AG09309 (cell line): ENCODE results near the gene TGM5.

Experiments
- DNase-seq: peaks from one replicate; pipeline ENCODE4 v3.0.0-alpha.2; 2010; ENCODE audit warnings: low read depth
- H3K4me3 ChIP-seq: 2 replicates; pipeline ENCODE4 v1.5.1; 2011; ENCODE audit warnings: mild to moderate bottlenecking, low read depth, low read length, moderate library complexity; ENCODE audit not compliant: control insufficient read depth
- CTCF ChIP-seq: IDR thresholded peaks from 2 replicates; pipeline ENCODE4 v1.5.1; 2011; ENCODE audit warnings: mild to moderate bottlenecking, low read depth, low read length, inconsistent platforms; ENCODE audit not compliant: insufficient read depth, control insufficient read depth; ENCODE audit errors: missing control alignments

TGM5 gene

GRCh38 chr15:43256341-43256740 lies 10.4 kb downstream of the TGM5 start:
- H3K4me3 ChIP-seq = no peak overlapping the region
- TF ChIP-seq CTCF = no peak
- no peak for DNase-seq

GRCh38 chr15:43255376-43255775 lies 11.4 kb downstream of the TGM5 start:
- TF ChIP-seq CTCF = no peak
- H3K4me3 ChIP-seq = no peak overlapping the region
- no peak for DNase-seq

- no peak for TF ChIP-seq CTCF
These were observed 13.0 kb downstream of the TGM5 start for GRCh38 chr15:43253431-43254403.

GRCh38 chr15:43251871-43252250 lies 14.9 kb downstream of the TGM5 start:
- no peak for TF ChIP-seq CTCF
- no peak for DNase-seq
- H3K4me3 ChIP-seq = no peak overlapping the region

More at GRCh38 chr15:43253431-43254403, 13.0 kb downstream of the TGM5 start:
- no peak for DNase-seq
- no peak overlapping the region for H3K4me3 ChIP-seq

- no peak for TF ChIP-seq CTCF
- DNase-seq = no peak
- no peak overlapping the region for H3K4me3 ChIP-seq
These were observed 15.4 kb downstream of the TGM5 start for GRCh38 chr15:43251185-43251870.

- no peak for TF ChIP-seq CTCF
- H3K4me3 ChIP-seq = no peak overlapping the region
- DNase-seq = no peak
These were observed 15.9 kb downstream of the TGM5 start for GRCh38 chr15:43250785-43251184.
